T-helper 1 cell treated with Interleukin-12 subunit alpha and Interleukin-12 subunit beta and Interleukin-4 antibody, amounts not matched to agents 30 μg/mL and 1 μg/mL, for 36 hours (primary cell): Measurements from ENCODE around the gene E2F1.
A peak's percentile ranks its signal among the peaks of the same experiment; 100 is the strongest.

ENCODE experiments used
- H3K27ac Mint-ChIP-seq: one replicate; pipeline ENCODE4 v1.8.0; 2021; ENCODE audit warnings: mild to moderate bottlenecking, mixed read lengths
- H3K27me3 Mint-ChIP-seq: one replicate; pipeline ENCODE4 v1.8.0; 2021; ENCODE audit warnings: low read depth, mixed read lengths
- H3K36me3 Mint-ChIP-seq: one replicate; pipeline ENCODE4 v1.8.0; 2021; ENCODE audit warnings: low read depth, mixed read lengths
- H3K4me1 Mint-ChIP-seq: one replicate; pipeline ENCODE4 v1.8.0; 2021; ENCODE audit warnings: low read depth, mixed read lengths
- H3K4me3 Mint-ChIP-seq: one replicate; pipeline ENCODE4 v1.8.0; 2021; ENCODE audit warnings: mild to moderate bottlenecking, moderate library complexity, mixed read lengths
- H3K9me3 Mint-ChIP-seq: one replicate; pipeline ENCODE4 v1.8.0; 2021; ENCODE audit warnings: mixed read lengths

E2F1 gene

GRCh38 chr20:33674294-33675135 is 11.7 kb downstream of the E2F1 start, which contains the start of gene NECAB3:
TSS of gene NECAB3 (minus strand) at chr20:33674428. CDS start at chr20:33674352, 76 bp downstream.
- Mint-ChIP-seq H3K9me3 (no peaks in the 10 kb centered on the region), H3K27ac (peak within 1 kb of the TSS; percentile 77), H3K4me3 (peak within 1 kb of the TSS; percentile 95), H3K27me3 (no peaks in the 10 kb centered on the region), H3K4me1 (peaks cover 48% of the 10 kb centered on the region), H3K36me3 (peaks cover 36% of the 10 kb centered on the region)

GRCh38 chr20:33673410-33674293 is 12.5 kb downstream of the E2F1 start:
- Mint-ChIP-seq H3K36me3 (peaks cover 32% of the 10 kb centered on the region), H3K9me3 (no peaks in the 10 kb centered on the region), H3K4me3 (peak overlapping the region; percentile 95), H3K27ac (peak overlapping the region; percentile 77), H3K27me3 (no peaks in the 10 kb centered on the region), H3K4me1 (peaks cover 39% of the 10 kb centered on the region)

DNA sequence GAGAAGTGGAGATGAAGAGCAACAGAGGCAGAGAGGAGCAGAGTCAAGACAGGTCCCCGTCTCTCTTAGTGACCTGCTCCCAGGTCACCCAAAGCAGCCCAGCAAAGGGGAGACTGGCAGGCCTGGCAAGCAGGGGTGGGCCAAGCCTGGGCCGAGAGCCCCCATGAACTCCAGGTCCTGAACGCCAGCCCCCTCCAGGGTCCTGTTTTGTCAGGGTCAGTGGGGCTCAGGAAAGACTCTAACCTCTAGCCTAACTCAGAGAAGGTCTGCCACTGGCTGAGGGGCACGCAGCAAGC is 13.1 kb downstream of the E2F1 start:
- H3K36me3 Mint-ChIP-seq, result peaks cover 32% of the 10 kb centered on the region
- H3K27me3 Mint-ChIP-seq, result no peaks in the 10 kb centered on the region
- peak overlapping the region; percentile 73 for H3K27ac Mint-ChIP-seq
- peak overlapping the region; percentile 95 for H3K4me3 Mint-ChIP-seq
- H3K9me3 Mint-ChIP-seq, result no peaks in the 10 kb centered on the region
- peaks cover 40% of the 10 kb centered on the region for H3K4me1 Mint-ChIP-seq

GRCh38 chr20:33672426-33673113 is 13.6 kb downstream of the E2F1 start:
- Mint-ChIP-seq H3K36me3 (peaks cover 30% of the 10 kb centered on the region), H3K27me3 (no peaks in the 10 kb centered on the region), H3K4me1 (peaks cover 41% of the 10 kb centered on the region), H3K4me3 (peak overlapping the region; percentile 95), H3K9me3 (no peaks in the 10 kb centered on the region), H3K27ac (peak overlapping the region; percentile 73)

GRCh38 chr20:33671573-33672288 is 14.5 kb downstream of the E2F1 start:
- Mint-ChIP-seq H3K9me3 (no peaks in the 10 kb centered on the region), H3K27me3 (no peaks in the 10 kb centered on the region), H3K36me3 (peaks cover 24% of the 10 kb centered on the region), H3K27ac (no peak overlapping the region), H3K4me1 (peaks cover 43% of the 10 kb centered on the region), H3K4me3 (peak overlapping the region; percentile 23)

DNA sequence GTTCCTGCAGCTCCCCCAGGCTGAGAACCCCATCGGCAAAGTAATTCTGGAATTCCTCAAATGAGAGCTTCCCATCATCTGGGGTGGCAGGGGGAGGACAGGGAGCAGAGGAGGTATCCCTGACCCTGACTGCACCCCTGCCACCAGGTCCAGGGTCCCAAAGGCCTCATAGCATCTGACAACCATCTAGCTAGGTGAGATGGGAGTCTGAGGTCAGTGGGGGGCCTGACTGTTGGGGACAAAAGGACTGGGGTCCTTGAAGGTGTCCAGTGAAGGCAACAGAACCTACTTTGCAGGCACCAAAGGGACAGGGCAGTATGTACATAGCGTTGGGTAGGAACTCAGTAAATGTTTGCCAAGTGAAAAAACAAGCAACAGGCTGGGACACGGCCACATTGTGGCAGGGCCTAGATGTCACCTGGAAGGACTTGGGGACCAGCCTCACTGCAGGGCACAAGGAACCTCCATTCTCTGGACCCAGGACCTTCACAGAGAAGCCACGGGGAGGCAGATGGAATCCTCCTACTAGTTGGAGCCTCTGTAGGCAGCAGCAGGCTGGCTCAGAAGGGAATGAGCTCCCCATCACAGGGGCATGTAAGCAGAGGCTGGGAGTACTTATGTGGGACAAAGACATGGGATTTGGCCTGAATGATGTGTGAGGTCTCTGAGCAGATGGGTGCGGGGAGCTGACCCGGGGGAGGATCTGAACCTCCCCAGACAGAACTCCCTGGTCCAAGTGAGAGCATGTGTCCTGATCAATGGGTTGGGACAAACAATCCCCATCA is 15.3 kb downstream of the E2F1 start:
- Mint-ChIP-seq H3K27ac (no peak overlapping the region), H3K9me3 (no peaks in the 10 kb centered on the region), H3K4me3 (peak overlapping the region; percentile 36), H3K36me3 (peaks cover 18% of the 10 kb centered on the region), H3K4me1 (peaks cover 45% of the 10 kb centered on the region), H3K27me3 (no peaks in the 10 kb centered on the region)

GRCh38 chr20:33669873-33670640 is 16.1 kb downstream of the E2F1 start:
- peaks cover 16% of the 10 kb centered on the region for H3K36me3 Mint-ChIP-seq
- peaks cover 44% of the 10 kb centered on the region for H3K4me1 Mint-ChIP-seq
- H3K27ac Mint-ChIP-seq, result no peak overlapping the region

DNA sequence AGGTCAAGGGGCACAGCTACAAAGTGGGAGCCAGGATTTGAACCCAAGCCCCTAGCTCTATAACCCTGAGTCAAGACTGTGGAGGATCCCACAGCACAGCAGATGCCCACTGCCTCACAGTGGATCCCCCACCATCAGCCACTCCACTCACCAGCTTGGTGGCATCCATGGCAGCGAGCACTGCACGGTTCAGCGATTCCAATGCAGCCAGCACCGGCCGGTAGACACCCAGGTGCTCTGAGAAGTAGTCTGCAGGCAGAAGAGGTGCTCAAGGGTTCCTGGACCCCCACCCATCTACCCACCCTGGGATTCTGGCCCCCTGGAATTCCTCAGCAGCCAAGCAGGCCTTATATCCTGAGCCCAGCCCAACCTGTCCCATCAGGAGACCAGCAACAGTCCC is 17.0 kb downstream of the E2F1 start:
- no peak overlapping the region for H3K27ac Mint-ChIP-seq
- H3K9me3 Mint-ChIP-seq, result no peaks in the 10 kb centered on the region
- no peak overlapping the region for H3K4me3 Mint-ChIP-seq
- no peaks in the 10 kb centered on the region for H3K27me3 Mint-ChIP-seq
- peaks cover 20% of the 10 kb centered on the region for H3K36me3 Mint-ChIP-seq
- H3K4me1 Mint-ChIP-seq, result peaks cover 49% of the 10 kb centered on the region

More at GRCh38 chr20:33669873-33670640, 16.1 kb downstream of the E2F1 start:
- Mint-ChIP-seq H3K9me3 (no peaks in the 10 kb centered on the region), H3K27me3 (no peaks in the 10 kb centered on the region), H3K4me3 (no peak overlapping the region)

DNA sequence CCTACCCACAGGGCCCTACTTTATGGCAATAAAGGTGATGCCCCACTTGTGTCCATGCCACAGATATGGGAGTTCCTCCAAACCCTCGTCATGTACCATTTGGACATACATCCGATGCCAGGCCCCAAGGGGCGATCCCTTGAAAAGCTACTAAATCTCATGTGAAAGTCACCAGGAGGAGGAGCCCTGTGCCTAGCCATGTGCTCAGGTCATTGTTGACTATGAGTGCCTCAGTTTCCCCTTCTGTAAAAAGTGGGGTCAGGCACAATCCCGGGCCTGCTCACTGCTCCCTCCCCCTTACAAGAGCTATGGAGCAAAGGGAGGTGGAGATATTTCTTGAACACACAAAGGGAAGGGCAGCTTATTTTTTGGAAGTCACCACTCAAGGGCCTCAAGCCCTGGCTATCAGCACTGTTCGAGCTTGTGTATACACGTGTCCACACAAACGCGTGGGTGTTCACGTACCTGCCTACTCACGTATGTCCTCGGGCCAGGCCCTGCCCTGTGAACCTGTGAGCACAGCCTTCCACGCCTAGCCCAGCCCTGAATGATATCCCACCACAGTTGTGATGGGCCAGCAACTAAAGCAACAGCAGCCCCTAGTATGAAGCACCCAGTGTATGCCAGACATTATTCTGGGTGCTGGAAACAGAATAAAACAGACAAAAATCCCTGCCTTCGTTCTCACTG is 17.6 kb downstream of the E2F1 start:
- H3K4me3 Mint-ChIP-seq, result peak overlapping the region; percentile 76
- peaks cover 49% of the 10 kb centered on the region for H3K4me1 Mint-ChIP-seq
- H3K9me3 Mint-ChIP-seq, result no peaks in the 10 kb centered on the region
- H3K36me3 Mint-ChIP-seq, result peaks cover 20% of the 10 kb centered on the region
- H3K27me3 Mint-ChIP-seq, result no peaks in the 10 kb centered on the region
- H3K27ac Mint-ChIP-seq, result peak overlapping the region; percentile 45

GRCh38 chr20:33667676-33668465 is 18.3 kb downstream of the E2F1 start:
- Mint-ChIP-seq H3K36me3 (peaks cover 20% of the 10 kb centered on the region), H3K27ac (peak overlapping the region; percentile 65), H3K27me3 (no peaks in the 10 kb centered on the region), H3K4me3 (peak overlapping the region; percentile 76), H3K4me1 (peaks cover 45% of the 10 kb centered on the region), H3K9me3 (no peaks in the 10 kb centered on the region)

DNA sequence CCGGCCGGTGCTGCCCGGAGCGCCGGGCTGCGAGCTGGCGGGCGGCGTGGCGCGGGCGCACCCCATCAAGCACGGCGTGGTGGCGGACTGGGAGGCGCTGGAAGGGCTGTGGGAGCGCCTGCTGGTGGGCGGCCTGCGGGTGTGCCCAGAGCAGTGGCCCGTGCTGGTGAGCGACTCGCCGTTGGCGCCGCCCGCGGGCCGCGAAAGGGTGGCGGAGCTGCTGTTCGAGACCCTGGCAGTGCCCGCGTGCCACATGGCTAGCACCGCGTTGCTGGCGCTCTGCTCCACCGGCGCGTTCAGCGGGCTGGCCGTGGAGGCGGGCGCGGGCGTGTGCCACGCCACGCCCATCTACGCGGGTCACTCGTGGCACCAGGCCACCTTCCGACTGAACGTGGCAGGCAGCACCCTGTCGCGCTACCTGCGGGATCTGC is 18.9 kb downstream of the E2F1 start:
- Mint-ChIP-seq H3K4me1 (peaks cover 46% of the 10 kb centered on the region), H3K27ac (peak overlapping the region; percentile 65), H3K27me3 (no peaks in the 10 kb centered on the region), H3K4me3 (peak overlapping the region; percentile 76), H3K9me3 (no peaks in the 10 kb centered on the region), H3K36me3 (peaks cover 20% of the 10 kb centered on the region)
